ENCODE results near the gene TGIF1. TPM values are rescaled to one million over a fixed set of nuclear protein-coding genes. Genes with fewer than 3 reads are reported as not detected.
A peak's percentile ranks its signal among the peaks of the same experiment; 100 is the strongest.

TGIF1 gene
- total and polyA plus RNA-seq, 10 of the 15 experiments (the other 5 are each of a cell fraction or from before 2014, with no cell fraction given) = 1.8 to 8.5 (median 6.4) TPM

GRCh38 chr18:3454365-3455089 lies 4.6 kb downstream of the TGIF1 start:
- Histone ChIP-seq H3K79me2 (ENCODE audit: control insufficient read depth, insufficient read depth, low read length) (no peaks in the 10 kb centered on the region), H3K36me3 (ENCODE audit: control insufficient read depth in 2 of 2, insufficient read depth in 2 of 2, low read length in 1 of 2) (no peaks in the 10 kb centered on the region), H3K4me3 (peak overlapping the region; percentile 28; the same call in 1 of the 2 replicates), H3K9me3 (replicated peaks; ENCODE audit: control insufficient read depth, insufficient read depth, low read length) (no peaks in the 10 kb centered on the region; the same call in 2 of the 3 replicates), H3K9ac (ENCODE audit: control insufficient read depth, insufficient read depth, low read length) (no peak overlapping the region), H3K4me2 (ENCODE audit: control insufficient read depth, insufficient read depth) (peak overlapping the region; percentile 70), H3K27ac (ENCODE audit: control insufficient read depth, insufficient read depth) (peak overlapping the region; percentile 19; the same call in 1 of the 2 replicates), H3K4me1 (ENCODE audit: control insufficient read depth, insufficient read depth, low read length) (peaks cover 22% of the 10 kb centered on the region), H2AFZ (ENCODE audit: control insufficient read depth, low read depth, low read length) (no peak overlapping the region), H4K20me1 (ENCODE audit: control insufficient read depth, insufficient read depth) (no peaks in the 10 kb centered on the region), H3K27me3 (replicated peaks in 1 of 2; ENCODE audit: control insufficient read depth in 2 of 2, insufficient read depth in 2 of 2, low read length in 1 of 2) (peaks cover 2 to 16% of the 10 kb centered on the region in 2 experiments)
- ATAC-seq (no peak; the same call in 2 of the 3 replicates), FAIRE-seq (peak; percentile 78), DNase-seq (ENCODE audit: low read depth, low spot score) (peak; percentile 19)
- no TSS peak for BruUV-seq (replicated peaks)
- ChIA-PET POLR2A (interaction anchor here (0.6 to 2.2 kb wide), 8 partner anchors 19 to 171 kb away, joined by 3 to 9 read pairs (median 4); no protein-coding TSS in a partner anchor), SMC1A (ENCODE audit: uncharacterized antibody, unreplicated experiment) (interaction anchor here (0.7 to 5.7 kb wide), 43 partner anchors 8 to 1451 kb away, joined by 3 to 54 read pairs (median 5); no protein-coding TSS in a partner anchor), RAD21 (ENCODE audit: unreplicated experiment) (interaction anchor here (0.6 to 6.0 kb wide), 26 partner anchors 10 to 481 kb away, joined by 3 to 49 read pairs (median 4); partner anchors contain the start of gene MYL12A), CTCF (interaction anchor here (0.6 to 6.0 kb wide), 57 partner anchors 8 to 460 kb away, joined by 3 to 79 read pairs (median 5); partner anchors contain the start of gene MYL12B)
- TF ChIP-seq MLLT1 (IDR thresholded peaks at IDR 0.05) = 0 out of 2 replicates have a peak, but pooled peaks have one; percentile 21
- TF ChIP-seq, protein P1, sequence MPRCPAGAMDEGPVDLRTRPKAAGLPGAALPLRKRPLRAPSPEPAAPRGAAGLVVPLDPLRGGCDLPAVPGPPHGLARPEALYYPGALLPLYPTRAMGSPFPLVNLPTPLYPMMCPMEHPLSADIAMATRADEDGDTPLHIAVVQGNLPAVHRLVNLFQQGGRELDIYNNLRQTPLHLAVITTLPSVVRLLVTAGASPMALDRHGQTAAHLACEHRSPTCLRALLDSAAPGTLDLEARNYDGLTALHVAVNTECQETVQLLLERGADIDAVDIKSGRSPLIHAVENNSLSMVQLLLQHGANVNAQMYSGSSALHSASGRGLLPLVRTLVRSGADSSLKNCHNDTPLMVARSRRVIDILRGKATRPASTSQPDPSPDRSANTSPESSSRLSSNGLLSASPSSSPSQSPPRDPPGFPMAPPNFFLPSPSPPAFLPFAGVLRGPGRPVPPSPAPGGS (IDR thresholded peaks at IDR 0.05; ENCODE audit: borderline replicate concordance, insufficient read depth, low read depth, low read length, poor library complexity, severe bottlenecking) = no peak
- TF ChIP-seq CTCF (IDR thresholded peaks at IDR 0.05 in 2 of 3, conservative IDR thresholded peaks at IDR 0.05 in 1 of 3; ENCODE audit: control insufficient read depth in 2 of 3, extremely low read depth in 1 of 3, insufficient read depth in 1 of 3, low read depth in 3 of 3, low read length in 3 of 3) = peak; percentile 59 to 68 (median 59)
- no peak for TF ChIP-seq YBX1 (IDR thresholded peaks at IDR 0.05)
- no peak for TF ChIP-seq NBN (IDR thresholded peaks at IDR 0.05)
- TF ChIP-seq NFIC (IDR thresholded peaks at IDR 0.05; ENCODE audit: low read depth, low read length) = peak; percentile 3; the same call in 1 of the 2 replicates
- TF ChIP-seq IKZF1 (conservative IDR thresholded peaks at IDR 0.05) = peak; percentile 19; the same call in 1 of the 2 replicates
- TF ChIP-seq, protein P2, sequence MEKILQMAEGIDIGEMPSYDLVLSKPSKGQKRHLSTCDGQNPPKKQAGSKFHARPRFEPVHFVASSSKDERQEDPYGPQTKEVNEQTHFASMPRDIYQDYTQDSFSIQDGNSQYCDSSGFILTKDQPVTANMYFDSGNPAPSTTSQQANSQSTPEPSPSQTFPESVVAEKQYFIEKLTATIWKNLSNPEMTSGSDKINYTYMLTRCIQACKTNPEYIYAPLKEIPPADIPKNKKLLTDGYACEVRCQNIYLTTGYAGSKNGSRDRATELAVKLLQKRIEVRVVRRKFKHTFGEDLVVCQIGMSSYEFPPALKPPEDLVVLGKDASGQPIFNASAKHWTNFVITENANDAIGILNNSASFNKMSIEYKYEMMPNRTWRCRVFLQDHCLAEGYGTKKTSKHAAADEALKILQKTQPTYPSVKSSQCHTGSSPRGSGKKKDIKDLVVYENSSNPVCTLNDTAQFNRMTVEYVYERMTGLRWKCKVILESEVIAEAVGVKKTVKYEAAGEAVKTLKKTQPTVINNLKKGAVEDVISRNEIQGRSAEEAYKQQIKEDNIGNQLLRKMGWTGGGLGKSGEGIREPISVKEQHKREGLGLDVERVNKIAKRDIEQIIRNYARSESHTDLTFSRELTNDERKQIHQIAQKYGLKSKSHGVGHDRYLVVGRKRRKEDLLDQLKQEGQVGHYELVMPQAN (conservative IDR thresholded peaks at IDR 0.05) = peak; percentile 58; the same call in 1 of the 2 replicates
- TF ChIP-seq RAD21 (IDR thresholded peaks at IDR 0.05; ENCODE audit: insufficient read depth, low read depth, low read length) = peak; percentile 69
- TF ChIP-seq IKZF2 (IDR thresholded peaks at IDR 0.05) = peak in 1 of 2 experiments; percentile 21; a peak in 2 of 4 replicates
- no peak for TF ChIP-seq MEF2A (IDR thresholded peaks at IDR 0.05; ENCODE audit: insufficient read depth, low read depth, low read length)
- TF ChIP-seq SRF (IDR thresholded peaks at IDR 0.05; ENCODE audit: low read depth in 2 of 2, low read length in 2 of 2) = no peak
- TF ChIP-seq SMC3 (IDR thresholded peaks at IDR 0.05; ENCODE audit: borderline replicate concordance, low read length) = peak; percentile 60; the same call in 1 of the 2 replicates
- WGBS (ENCODE audit: insufficient coverage, insufficient replicate concordance, low lambda C conversion rate, missing lambda C conversion rate) = 0% methylated on average over 4 of the region's 4 CpGs
- intact Hi-C loops (cut with micrococcal nuclease; ENCODE audit: unreplicated experiment) (loop anchor here (1.0 to 5.0 kb wide), 2 partner anchors 173 to 213 kb away; no protein-coding TSS in a partner anchor), in situ Hi-C loops (cut with MboI) (loop anchor here (5.0 to 10.0 kb wide), 3 partner anchors 143 to 480 kb away; no protein-coding TSS in a partner anchor)

All from GM12878 (cell line).